Activated CD8-positive, alpha-beta memory T cell treated with anti-CD3 and anti-CD28 coated beads for 36 hours (primary cell): Measurements from ENCODE around the gene TM9SF4. TPM values are rescaled to one million over a fixed set of nuclear protein-coding genes. Genes with fewer than 3 reads are reported as not detected.
"Not testable (repeated sequence)": the region's sequence is repeated elsewhere in the genome, so short reads cannot be mapped to it uniquely, and the experiment has no call there.

Experiments used
- CTCF ChIA-PET: fragments of 350-600 bp; sonication (Branson Sonifier 250); formaldehyde crosslinking; loops from one replicate; lab custom pipeline; 2021; ENCODE audit warnings: antibody characterized with exemption; lab: Charles Lee
- POLR2A ChIA-PET: fragments of 350-600 bp; sonication (Branson Sonifier 250); formaldehyde crosslinking; loops from one replicate; lab custom pipeline; 2021; ENCODE audit warnings: antibody characterized with exemption; lab: Charles Lee
- total RNA-seq, 2 experiments: library from RNA; stranded (reverse); gene quantifications; one replicate each; pipeline ENCODE4 v1.2.3, GENCODE V29; 2021

TM9SF4 gene
- total RNA-seq, 2 experiments from 2014 or later: 49.8 TPM

DNA sequence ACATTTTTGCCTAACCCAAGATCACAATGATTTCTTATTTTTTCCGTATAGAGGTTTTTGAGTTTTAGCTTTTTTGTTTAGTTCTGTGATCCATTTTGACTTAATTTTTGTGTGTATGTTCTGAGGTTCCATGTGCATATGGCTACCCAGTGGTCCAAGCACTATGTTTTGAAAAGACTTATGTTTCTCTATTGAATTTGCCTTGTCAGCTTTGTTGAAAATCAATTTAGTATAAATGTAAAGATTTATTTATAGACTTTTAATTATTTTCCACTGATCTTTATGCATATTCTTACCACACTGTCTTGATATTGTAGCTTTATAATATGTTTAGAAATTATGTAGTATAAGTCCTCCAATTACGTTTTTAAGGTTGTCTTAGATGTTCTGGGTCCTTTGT lies 10.2 kb downstream of the TM9SF4 start:
- POLR2A ChIA-PET: no interaction called here

DNA sequence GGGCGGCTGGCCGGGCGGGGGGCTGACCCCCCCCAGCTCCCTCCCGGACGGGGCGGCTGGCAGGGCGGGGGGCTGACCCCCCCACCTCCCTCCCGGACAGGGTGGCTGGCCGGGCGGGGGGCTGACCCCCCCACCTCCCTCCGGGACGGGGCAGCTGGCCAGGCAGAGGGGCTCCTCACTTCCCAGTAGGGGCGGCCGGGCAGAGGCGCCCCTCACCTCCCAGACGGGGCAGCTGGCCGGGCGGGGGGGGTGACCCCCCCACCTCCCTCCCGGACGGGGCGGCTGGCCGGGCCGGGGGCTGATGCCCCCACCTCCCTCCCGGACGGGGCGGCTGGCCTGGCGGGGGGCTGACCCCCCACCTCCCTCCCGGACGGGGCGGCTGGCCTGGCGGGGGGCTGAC lies 12.4 kb downstream of the TM9SF4 start:
- POLR2A ChIA-PET, CTCF ChIA-PET: not testable (repeated sequence)

More for the DNA sequence above, 10.2 kb downstream of the TM9SF4 start:
- CTCF ChIA-PET: no interaction called here

DNA sequence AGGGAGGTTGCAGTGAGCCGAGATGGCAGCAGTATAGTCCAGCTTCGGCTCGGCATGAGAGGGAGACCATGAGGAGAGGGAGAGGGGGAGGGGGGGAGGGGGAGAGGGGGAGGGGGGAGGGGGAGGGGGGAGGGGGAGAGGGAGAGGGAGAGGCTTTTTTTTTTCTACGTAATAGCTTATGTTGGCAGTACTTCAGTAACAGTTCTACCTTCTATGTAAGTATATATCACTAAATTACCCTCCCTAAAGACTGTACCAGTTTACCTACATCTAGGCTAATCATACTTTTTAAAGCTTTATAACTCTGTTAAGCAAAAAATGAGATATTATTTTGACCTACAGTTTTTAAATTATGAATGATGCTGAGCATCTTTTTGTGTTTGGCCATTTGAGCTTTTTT lies 13.6 kb downstream of the TM9SF4 start:
- ChIA-PET POLR2A (no interaction called here), CTCF (no interaction called here)

DNA sequence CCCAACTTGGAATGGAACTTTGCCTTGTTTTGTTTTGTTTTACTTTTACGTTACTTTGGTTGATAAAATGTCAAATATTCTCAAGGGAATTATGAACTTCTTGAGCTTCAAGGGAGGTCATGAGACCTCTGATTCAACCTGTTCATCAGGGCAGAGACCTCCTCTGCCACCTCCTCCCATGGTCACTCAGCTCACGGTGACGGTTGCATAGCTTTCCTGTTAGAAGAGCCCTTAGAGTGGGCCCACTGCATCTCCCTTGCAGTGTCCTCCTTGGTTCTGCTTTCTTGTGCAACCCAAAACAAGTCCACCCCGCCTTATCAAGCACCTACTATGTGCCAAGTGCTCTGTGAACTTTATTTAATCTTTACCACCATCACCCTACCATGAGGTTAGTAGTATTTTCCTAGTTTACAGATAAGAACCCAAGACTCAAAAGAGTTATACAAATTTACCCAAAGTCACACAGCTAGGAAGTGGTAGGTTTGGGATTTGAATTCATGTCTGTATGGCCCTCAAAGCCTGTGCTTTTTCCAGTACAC lies 15.5 kb downstream of the TM9SF4 start:
- POLR2A ChIA-PET: no interaction called here

DNA sequence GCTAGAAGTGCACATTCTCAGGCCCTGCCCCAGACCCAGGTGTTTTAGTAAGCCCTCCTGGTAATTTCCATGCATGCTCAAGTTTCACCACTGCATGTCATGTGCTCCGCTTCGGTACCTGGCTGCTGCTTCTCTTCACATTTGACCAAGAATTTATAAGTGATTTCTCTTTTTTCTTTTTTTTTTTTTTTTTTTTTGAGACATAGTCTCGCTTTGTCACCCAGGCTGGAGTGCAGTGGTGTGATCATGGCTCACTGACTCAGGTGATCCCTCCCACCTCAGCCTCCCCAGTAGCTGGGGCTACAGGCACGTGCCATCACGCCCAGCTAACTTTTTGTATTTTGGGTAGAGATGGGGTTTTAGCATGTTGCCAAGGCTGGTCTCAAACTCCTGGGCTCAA lies 16.0 kb downstream of the TM9SF4 start:
- CTCF ChIA-PET: interaction anchor here (0.5 to 1.1 kb wide), 2 partner anchors 13 to 58 kb away, joined by 3 read pairs; no protein-coding TSS in a partner anchor
- POLR2A ChIA-PET: no interaction called here

More for the DNA sequence above, 15.5 kb downstream of the TM9SF4 start:
- CTCF ChIA-PET: interaction anchor here (0.5 kb wide), 1 partner anchor 57 kb away, joined by 3 read pairs; no protein-coding TSS in a partner anchor

DNA sequence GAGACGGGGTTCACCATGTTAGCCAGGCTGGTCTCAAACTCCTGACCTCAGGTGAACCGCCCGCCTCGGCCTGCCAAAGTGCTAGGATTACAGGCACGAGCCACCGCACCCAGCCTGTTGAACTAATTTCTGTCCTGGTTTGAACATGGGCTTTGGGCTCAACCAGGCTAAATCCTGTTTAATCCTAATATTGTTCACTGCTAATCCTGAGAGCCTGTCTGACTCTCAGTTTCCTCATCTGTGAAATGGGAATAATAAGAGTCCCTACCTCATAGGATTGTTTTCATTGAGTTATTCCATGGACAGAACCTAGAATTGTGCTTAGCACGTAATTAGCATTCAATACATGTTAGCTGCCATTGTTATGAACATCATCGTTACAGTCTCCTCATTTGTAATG lies 17.4 kb downstream of the TM9SF4 start:
- ChIA-PET CTCF (interaction anchor here (1.1 kb wide), 1 partner anchor 15 kb away, joined by 3 read pairs; no protein-coding TSS in a partner anchor), POLR2A (no interaction called here)

DNA sequence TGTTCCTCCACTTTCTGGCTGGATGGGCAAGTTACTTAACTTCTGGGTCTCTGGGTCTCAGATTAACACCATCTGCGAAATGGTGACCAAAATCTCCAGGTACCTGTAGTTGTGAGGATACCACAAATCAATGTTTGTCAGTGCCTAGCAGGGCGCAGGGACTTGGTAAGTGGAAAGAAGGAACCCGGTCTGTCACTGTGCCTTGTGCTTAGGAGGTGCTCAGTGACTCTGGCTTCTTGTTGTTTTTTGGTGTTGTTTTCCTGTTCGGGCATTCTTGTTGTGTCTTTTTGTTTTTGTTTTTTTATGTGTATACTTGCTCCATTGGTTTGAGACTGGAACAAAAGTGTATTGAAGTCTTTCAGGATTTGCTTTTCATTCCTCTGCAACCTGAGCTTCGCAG lies 17.8 kb downstream of the TM9SF4 start:
- CTCF ChIA-PET: no interaction called here

DNA sequence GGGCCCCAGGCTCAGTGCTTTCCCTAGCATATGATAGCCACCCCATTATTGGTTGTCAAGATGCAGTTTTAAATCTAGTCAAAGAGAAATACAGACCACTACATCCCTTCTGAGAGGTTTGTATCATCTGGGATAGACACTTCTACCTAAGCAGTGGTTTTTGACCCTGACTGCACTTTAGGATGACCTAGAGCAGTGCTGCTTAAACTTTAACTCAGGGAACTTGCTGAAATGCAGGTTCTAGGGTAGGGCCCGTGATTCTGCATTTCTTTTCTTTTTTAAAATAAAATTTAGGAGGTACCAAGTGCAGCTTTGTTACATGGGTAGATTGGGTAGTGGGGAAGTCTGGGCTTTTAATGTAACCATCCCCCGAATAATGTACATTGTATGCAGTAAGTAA lies 18.7 kb downstream of the TM9SF4 start:
- CTCF ChIA-PET: interaction anchor here (1.2 kb wide), 1 partner anchor 36 kb away, joined by 3 read pairs; no protein-coding TSS in a partner anchor
- POLR2A ChIA-PET: interaction anchor here (0.7 kb wide), 1 partner anchor 16 kb away, joined by 3 read pairs; no protein-coding TSS in a partner anchor

More for the DNA sequence above, 17.8 kb downstream of the TM9SF4 start:
- POLR2A ChIA-PET: no interaction called here

DNA sequence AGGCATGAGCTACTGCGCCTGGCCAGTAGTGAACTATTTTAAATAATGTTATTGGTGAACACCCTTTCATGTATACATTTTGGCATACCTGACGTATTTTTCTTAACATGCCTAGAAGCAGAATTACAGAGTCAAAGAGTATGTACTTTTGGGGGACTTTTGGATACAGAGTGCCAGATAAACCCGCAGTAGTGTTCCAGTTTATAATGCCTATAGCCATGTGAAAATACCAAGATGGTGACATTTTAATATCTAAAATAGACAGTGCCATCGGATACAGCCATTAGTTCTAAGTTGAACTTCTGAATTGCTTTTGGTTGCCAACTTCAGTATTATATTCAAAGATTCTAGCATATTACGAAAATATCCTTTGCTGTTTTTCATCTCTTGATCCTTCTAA lies 20.3 kb downstream of the TM9SF4 start:
- POLR2A ChIA-PET: no interaction called here
- CTCF ChIA-PET: no interaction called here

DNA sequence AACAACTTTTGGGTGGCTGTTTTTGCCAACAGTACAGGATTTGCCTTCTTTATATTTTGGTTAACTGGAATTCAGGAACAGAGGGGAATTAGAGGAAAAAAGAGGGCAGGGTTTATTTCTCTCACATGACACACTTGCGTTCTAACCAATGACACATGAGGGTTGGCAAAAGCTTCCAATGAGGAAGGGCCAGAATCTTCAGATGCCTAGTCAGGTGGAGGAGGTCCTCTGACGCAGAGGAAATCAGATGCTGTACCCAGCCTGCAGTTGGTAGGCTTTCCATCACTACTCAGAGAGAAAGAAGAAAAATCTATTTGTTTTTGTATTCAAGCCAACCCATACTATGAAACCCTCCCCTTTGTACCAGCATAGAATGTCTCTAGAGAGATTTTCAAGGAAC lies 20.8 kb downstream of the TM9SF4 start:
- ChIA-PET POLR2A (no interaction called here), CTCF (no interaction called here)

DNA sequence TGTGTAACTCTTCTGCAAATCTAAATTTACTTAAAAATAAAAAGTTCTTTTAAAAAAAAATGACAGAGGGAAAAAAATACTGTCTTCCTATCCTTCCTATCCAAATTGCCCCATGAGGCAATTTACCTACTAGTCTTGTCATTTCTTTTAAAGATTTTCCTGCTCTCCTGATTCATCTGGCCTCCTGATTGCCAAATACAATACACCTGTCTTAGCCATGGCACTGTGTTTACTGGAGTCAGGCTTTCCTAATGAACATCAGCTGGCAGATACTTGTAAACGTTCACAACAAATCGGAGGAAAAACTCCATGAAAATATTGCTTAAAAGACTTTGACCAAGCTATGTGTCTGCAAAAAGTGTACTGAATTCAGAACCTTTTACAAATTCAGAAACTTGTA lies 21.5 kb downstream of the TM9SF4 start:
- ChIA-PET POLR2A (interaction anchor here (0.7 kb wide), 1 partner anchor 409 kb away, joined by 3 read pairs; no protein-coding TSS in a partner anchor), CTCF (no interaction called here)

DNA sequence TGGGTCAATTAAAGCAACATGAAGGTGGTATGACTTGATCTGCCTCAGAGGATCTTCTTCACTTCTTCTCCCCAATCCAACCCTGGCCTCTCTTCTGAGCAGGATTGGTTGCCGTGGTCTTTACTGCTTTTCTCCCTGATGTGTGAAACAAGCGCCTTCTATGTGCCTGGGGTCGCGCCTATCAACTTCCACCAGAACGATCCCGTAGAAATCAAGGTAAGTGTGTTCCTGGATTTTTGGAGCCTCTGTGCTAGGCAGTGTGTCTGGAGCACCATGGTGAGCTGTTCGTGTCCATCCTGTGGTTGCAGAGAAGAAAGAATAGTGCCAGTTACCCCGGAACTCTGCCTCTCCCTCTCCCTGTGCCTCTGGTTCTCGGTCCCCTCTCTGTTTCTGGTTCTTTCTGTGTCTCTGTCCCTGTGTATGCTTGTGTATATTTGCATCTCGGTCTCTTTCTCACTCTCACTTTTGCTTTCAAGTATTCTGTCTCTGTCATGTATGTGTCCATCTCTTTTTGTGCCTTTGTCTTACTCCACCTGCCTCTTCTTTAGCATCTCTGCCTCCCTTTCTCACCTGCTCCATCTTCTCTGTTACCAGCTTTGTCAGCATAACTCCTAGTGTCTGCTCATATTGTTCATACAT lies 23.5 kb downstream of the TM9SF4 start:
- ChIA-PET CTCF (no interaction called here), POLR2A (no interaction called here)

DNA sequence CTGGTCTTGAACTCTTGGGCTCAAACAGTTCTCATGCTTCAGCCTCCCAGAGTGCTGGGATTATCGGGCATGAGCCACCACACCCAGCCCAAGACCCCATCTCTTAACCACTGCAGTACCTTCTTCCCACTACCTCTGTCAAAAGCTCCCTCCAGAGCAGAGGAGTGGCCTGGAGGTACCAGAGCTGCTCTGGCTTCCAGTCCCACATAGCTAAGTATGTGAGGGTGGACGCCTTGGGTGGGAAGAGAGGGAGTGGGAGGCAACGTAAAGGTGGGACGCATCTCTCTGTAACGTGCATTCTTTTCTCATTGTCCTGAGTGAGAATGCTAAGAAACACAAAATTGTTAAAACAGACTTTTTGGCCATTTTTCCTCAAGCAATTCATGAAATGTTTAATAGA lies 24.5 kb downstream of the TM9SF4 start:
- CTCF ChIA-PET: no interaction called here
- POLR2A ChIA-PET: no interaction called here

DNA sequence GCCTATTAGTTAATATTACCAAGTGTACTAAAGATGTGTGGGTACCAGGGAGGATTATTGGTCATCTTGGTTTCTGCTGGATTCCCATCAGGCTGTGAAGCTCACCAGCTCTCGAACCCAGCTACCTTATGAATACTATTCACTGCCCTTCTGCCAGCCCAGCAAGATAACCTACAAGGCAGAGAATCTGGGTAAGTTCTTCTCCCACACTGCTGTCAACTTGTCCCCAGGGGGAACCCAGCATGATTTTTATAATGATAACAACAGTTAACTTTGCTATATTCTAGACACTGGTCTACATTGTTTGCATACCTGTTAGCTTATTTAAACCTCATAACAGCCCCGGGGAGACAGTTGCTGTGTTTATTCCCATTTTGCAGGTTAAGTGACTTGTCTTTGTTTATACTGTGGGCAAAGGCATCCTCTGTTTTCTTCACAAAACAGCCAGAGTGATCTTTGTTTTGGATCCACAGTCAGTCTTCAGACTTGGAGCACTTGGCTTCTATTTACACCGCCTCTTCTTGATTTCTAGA lies 26.5 kb downstream of the TM9SF4 start:
- CTCF ChIA-PET: no interaction called here

DNA sequence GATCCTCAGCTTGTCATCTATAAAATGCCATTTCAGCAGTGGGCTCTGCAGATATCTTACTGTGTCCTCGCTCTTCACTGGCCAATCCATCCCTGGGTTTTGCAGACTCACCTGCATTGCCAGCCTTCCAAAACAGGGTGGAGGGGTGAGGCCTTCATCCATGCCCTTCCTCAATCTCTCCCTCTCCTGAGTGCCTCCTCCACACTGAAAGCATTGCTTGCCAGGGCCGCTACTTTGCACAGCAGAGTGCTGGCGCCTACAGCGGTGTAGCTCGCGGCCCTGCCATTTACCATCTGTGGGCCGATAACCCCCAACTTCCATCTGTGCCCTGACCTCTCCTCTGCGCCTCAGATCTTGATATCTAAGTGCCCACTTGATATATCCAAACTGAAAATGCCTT lies 29.4 kb downstream of the TM9SF4 start:
- ChIA-PET CTCF (no interaction called here), POLR2A (no interaction called here)

More for the DNA sequence above, 26.5 kb downstream of the TM9SF4 start:
- POLR2A ChIA-PET: no interaction called here

DNA sequence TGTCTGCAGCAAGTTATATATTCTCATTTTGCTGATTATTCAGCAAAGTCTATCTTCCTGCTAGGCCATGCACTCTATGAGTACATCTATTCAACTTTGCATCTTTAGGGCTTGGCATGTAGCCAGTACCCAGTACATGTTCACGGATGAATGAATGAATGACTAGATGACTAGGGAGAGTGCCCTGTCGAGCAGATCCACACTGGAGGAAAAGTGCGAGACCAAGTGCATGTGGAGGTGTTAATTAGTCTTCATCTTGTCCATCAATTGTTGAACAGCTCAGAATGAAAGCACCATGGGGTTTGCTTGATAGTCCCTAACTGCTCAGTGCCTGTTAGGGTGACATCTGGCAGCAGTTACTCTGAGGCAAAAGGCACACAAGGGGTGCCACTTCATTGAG lies 30.4 kb downstream of the TM9SF4 start:
- POLR2A ChIA-PET: no interaction called here

DNA sequence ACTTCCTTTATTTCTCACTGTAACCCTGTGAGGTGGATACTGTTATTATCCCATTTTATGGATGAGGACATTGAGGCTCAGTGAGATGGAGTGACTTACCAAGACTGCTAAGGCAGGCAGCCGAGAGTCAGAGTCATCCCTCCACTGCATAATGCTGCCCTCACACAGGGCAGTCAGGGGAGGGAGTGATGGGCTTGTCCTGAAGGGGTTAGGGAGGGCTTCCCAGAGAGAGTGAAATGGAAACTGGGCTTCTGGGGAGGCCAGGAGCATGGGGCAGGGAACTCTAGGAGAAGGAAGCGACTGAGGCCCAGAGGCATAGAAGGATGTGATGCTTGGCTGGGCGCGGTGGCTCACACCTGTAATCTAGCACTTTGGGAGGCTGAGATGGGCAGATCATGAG lies 31.1 kb downstream of the TM9SF4 start:
- ChIA-PET POLR2A (no interaction called here), CTCF (no interaction called here)

More for the DNA sequence above, 30.4 kb downstream of the TM9SF4 start:
- CTCF ChIA-PET: no interaction called here

DNA sequence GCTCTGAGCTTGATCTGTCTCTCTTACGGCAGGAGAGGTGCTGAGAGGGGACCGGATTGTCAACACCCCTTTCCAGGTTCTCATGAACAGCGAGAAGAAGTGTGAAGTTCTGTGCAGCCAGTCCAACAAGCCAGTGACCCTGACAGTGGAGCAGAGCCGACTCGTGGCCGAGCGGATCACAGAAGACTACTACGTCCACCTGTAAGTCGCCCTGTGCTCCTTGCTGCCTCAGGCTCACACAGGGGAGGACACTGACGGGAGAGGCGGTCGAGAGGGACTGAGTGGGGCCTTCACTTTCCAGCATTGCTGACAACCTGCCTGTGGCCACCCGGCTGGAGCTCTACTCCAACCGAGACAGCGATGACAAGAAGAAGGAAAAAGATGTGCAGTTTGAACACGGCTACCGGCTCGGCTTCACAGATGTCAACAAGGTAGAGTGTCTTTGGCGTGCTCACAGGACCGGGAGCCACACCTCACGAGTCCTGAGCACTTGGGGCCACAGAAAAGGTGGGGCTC lies 32.0 kb downstream of the TM9SF4 start:
- ChIA-PET POLR2A (interaction anchor here (0.7 kb wide), 1 partner anchor 26 kb away, joined by 7 read pairs; no protein-coding TSS in a partner anchor), CTCF (no interaction called here)

DNA sequence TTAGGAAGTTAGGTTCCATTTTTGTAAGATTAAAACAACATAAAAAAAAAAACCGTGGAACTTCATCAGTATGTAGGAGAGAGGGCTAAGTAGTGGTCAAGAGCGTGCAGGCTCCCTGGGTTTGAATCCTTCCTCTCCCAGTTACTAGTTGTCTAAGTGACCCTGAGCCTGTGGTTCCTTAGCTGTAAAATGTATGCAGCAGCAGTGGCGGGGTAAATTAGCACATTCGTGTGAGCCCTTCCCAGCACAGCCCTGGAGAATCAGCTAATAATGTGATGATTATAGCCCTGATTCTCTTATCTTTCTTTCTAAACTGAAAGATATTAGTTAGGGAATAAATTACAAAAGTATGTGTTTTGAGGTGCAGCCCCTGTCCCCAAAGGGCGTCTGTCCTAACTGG lies 32.6 kb downstream of the TM9SF4 start:
- CTCF ChIA-PET: interaction anchor here (0.7 kb wide), 1 partner anchor 292 kb away, joined by 3 read pairs; no protein-coding TSS in a partner anchor
- POLR2A ChIA-PET: no interaction called here

DNA sequence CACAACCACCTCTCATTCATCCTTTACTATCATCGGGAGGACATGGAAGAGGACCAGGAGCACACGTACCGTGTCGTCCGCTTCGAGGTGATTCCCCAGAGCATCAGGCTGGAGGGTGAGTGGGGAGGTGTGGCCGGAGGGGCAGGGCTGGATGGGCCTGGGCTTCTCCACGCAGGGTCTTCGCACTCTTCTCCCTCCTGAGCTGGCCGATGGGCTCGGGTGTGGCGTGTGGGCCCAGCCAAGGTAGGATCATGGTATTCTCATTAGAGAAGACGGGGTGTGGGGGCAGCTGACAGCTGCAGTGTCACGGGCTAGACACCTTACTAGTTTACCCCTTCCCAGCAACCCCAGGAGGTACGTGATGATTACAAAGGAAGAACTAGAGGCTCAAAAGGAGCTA lies 33.5 kb downstream of the TM9SF4 start:
- POLR2A ChIA-PET: no interaction called here
- CTCF ChIA-PET: no interaction called here
